Panc1 (cell line): ENCODE data around the gene DPP9. TPM values are rescaled to one million over a fixed set of nuclear protein-coding genes. Genes with fewer than 3 reads are reported as not detected.

Source experiments
- ATAC-seq: fragments of 200-7000 bp; cut with Tn5 transposase; 2 replicates; pipeline ENCODE4 v1.9.1; 2020; ENCODE audit warnings: mild to moderate bottlenecking, moderate library complexity
- BruUV-seq: library from RNA; stranded (reverse); fragments of 400-500 nt; replicated peaks from 2 replicates; lab custom pipeline; 2021; lab: Mats Ljungman, UMichigan
- CTCF ChIA-PET: fragments of 300-600 bp; sonication (Branson Sonifier 250); formaldehyde crosslinking; loops from one replicate; lab custom pipeline; 2022; ENCODE audit warnings: antibody characterized with exemption; lab: Charles Lee
- POLR2A ChIA-PET: fragments of 300-600 bp; sonication (Branson Sonifier 250); formaldehyde crosslinking; loops from one replicate; lab custom pipeline; 2022; ENCODE audit warnings: antibody characterized with exemption; lab: Charles Lee
- DNase-seq: peaks from one replicate; pipeline ENCODE4 v3.0.0-alpha.2; 2010; ENCODE audit warnings: low read depth, low spot score
- H3K27ac ChIP-seq: 2 replicates; pipeline ENCODE4 v1.5.1; 2011; ENCODE audit warnings: mild to moderate bottlenecking, low read length, inconsistent platforms
- H3K27me3 ChIP-seq: fragments of 200-500 bp; sonication (Bioruptor generic); 2 replicates; pipeline ENCODE4 v1.6.0; 2014; ENCODE audit warnings: low read length, inconsistent platforms; ENCODE audit not compliant: control insufficient read depth, insufficient read depth
- H3K36me3 ChIP-seq: fragments of 200-500 bp; sonication (Bioruptor generic); 2 replicates; pipeline ENCODE4 v1.5.1; 2014; ENCODE audit warnings: inconsistent platforms, mild to moderate bottlenecking, low read length, moderate library complexity; ENCODE audit not compliant: control insufficient read depth, insufficient read depth
- H3K4me1 ChIP-seq: 2 replicates; pipeline ENCODE4 v1.5.1; 2011; ENCODE audit warnings: inconsistent platforms, mild to moderate bottlenecking, low read length, moderate library complexity; ENCODE audit not compliant: control insufficient read depth, insufficient read depth
- H3K4me3 ChIP-seq, 2 experiments: 2 replicates each; pipeline ENCODE4 v1.5.1; 2011 to 2012; ENCODE audit warnings: low read depth in 2 of 2, low read length in 2 of 2, mild to moderate bottlenecking in 2 of 2, inconsistent platforms in 1 of 2, moderate library complexity in 1 of 2
- H3K9me3 ChIP-seq: fragments of 200-500 bp; sonication (Bioruptor generic); 2 replicates; pipeline ENCODE4 v1.5.1; 2014; ENCODE audit warnings: low read depth, mild to moderate bottlenecking, inconsistent platforms, low read length, moderate library complexity; ENCODE audit not compliant: control insufficient read depth, insufficient read depth
- CTCF ChIP-seq: fragments of 450-650 bp; IDR thresholded peaks from 2 replicates; pipeline ENCODE4 v1.5.1; 2017; ENCODE audit warnings: mild to moderate bottlenecking
- POLR2AphosphoS5 ChIP-seq: IDR thresholded peaks from 2 replicates; pipeline ENCODE4 v1.6.1; 2012; ENCODE audit warnings: mild to moderate bottlenecking, low read depth, low read length, moderate library complexity
- REST ChIP-seq, 2 experiments: IDR thresholded peaks; 2 replicates each; pipeline ENCODE4 v1.6.1; 2011 to 2012; ENCODE audit warnings: low read depth in 2 of 2, control low read depth in 1 of 2, low read length in 1 of 2, mild to moderate bottlenecking in 1 of 2, moderate library complexity in 1 of 2; ENCODE audit not compliant: insufficient read depth in 1 of 2
- SIN3A ChIP-seq: IDR thresholded peaks from 2 replicates; pipeline ENCODE4 v1.6.1; 2012; ENCODE audit warnings: low read depth, mild to moderate bottlenecking, low read length, moderate library complexity, borderline replicate concordance; ENCODE audit not compliant: insufficient read depth
- TCF7L2 ChIP-seq: IDR thresholded peaks from 2 replicates; pipeline ENCODE4 v1.6.1; 2011; ENCODE audit warnings: mild to moderate bottlenecking, low read depth, low read length, inconsistent platforms
- in situ Hi-C: cut with HindIII; loops from 2 replicates; pipeline ENCODE4 v1.10.0; 2016; ENCODE audit warnings: low sequenced_read_pairs, low pct_unique_long_range_greater_than_20kb
- intact Hi-C: fragments of 100-400 bp; cut with micrococcal nuclease; formaldehyde crosslinking; loops from one replicate; pipeline ENCODE4 v1.10.0; 2022; ENCODE audit not compliant: unreplicated experiment
- total RNA-seq: library from RNA; stranded (reverse); gene quantifications from one replicate; pipeline ENCODE4 v1.2.1, GENCODE V29; 2021; ENCODE audit not compliant: unreplicated experiment

Gene DPP9
- total RNA-seq, 1 experiment from 2014 or later: 108 TPM

- Histone ChIP-seq H3K9me3 (no peaks in the 10 kb centered on the region), H3K36me3 (peaks cover 4% of the 10 kb centered on the region; the same call in 1 of the 2 replicates), H3K27ac (no peak overlapping the region), H3K4me1 (no peaks in the 10 kb centered on the region; the same call in none of the 2 replicates), H3K27me3 (no peaks in the 10 kb centered on the region), H3K4me3 (no peak overlapping the region)
- intact Hi-C loops: no loop called here
- TF ChIP-seq SIN3A (no peak), CTCF (no peak), TCF7L2 (no peak), POLR2AphosphoS5 (no peak), REST (IDR thresholded peaks at IDR 0.05; ENCODE audit: insufficient read depth in 1 of 2, low read depth in 2 of 2, low read length in 1 of 2) (no peak)
- DNase-seq (no peak), ATAC-seq (no peak)
- ChIA-PET POLR2A (interaction anchor here (0.7 kb wide), 1 partner anchor 26 kb away, joined by 7 read pairs; no protein-coding TSS in a partner anchor), CTCF (interaction anchor here (0.5 kb wide), 1 partner anchor 86 kb away, joined by 5 read pairs; no protein-coding TSS in a partner anchor)
- no TSS peak for BruUV-seq
- in situ Hi-C loops: no loop called here
Measured at GRCh38 chr19:4642625-4643024, 81.0 kb downstream of the DPP9 start.

- DNase-seq (no peak), ATAC-seq (no peak)
- H3K27me3 ChIP-seq: no peaks in the 10 kb centered on the region
- no peaks in the 10 kb centered on the region for H3K9me3 ChIP-seq
- H3K4me3 ChIP-seq: no peak overlapping the region
- no TSS peak for BruUV-seq
- POLR2A ChIA-PET: no interaction called here
- TF ChIP-seq SIN3A (no peak), CTCF (no peak), REST (IDR thresholded peaks at IDR 0.05; ENCODE audit: insufficient read depth in 1 of 2, low read depth in 2 of 2, low read length in 1 of 2) (no peak), POLR2AphosphoS5 (no peak), TCF7L2 (no peak)
- peaks cover 4% of the 10 kb centered on the region; the same call in 1 of the 2 replicates for H3K36me3 ChIP-seq
- no peak overlapping the region for H3K27ac ChIP-seq
- no peaks in the 10 kb centered on the region; the same call in none of the 2 replicates for H3K4me1 ChIP-seq
- in situ Hi-C loops (no loop called here), intact Hi-C loops (no loop called here)
- CTCF ChIA-PET: no interaction called here
Measured at GRCh38 chr19:4641132-4641531, 82.5 kb downstream of the DPP9 start.
